ENCODE results near the gene SLC51B. TPM values are rescaled to one million over a fixed set of nuclear protein-coding genes. Genes with fewer than 3 reads are reported as not detected.

Gene SLC51B
- polyA plus RNA-seq, 2 of the 4 experiments (the other 2 are of a cell fraction) = 12.2 to 16.1 TPM

DNA sequence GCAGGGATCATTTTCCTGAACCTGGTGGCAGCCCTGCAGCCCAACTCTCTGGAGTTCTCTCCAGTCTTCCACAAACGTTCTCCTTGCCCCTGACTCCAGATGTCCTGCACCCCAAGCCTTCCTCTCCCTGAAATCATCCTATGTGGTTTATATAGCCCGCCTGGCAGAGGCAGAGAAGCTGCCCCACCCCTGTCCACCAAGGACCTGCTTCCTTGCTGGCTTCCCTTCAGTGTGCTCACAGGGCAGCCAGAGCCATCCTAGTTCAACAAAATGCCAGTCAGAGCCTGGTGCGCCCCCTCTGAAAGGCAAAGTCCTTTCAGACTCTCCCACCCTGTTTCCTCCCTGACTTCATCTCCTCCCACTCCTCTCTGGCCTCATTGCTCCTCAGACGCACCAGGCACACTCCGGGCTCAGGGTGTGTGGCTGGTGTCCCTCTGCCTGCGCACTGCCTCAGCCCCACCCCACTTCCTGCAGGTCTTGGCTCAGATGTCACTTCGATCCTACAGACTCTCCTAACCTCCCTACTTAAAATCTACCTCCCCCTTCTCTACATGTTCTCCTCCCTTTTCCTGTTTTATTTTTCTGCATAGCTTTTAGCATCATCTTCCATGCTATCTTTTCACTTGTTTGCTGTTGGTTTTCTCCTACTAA is 37.2 kb downstream of the SLC51B start:
- CTCF ChIA-PET = interaction anchor here (0.7 to 32.9 kb wide), 6 partner anchors 19 to 351 kb away, joined by 3 to 1280 read pairs (median 4); partner anchors contain the start of genes MTFMT, RASL12 and SLC51B
- DNase-seq (ENCODE audit: low read depth in 1 of 2, low spot score in 1 of 2) (no peak), ATAC-seq (no peak), FAIRE-seq (no peak)
- no peak overlapping the region for H3K27ac ChIP-seq
- no peak for TF ChIP-seq HEYL (CRISPR knock-in tag; IDR thresholded peaks at IDR 0.05)
- TF ChIP-seq JUNB (IDR thresholded peaks at IDR 0.05) = no peak
- TF ChIP-seq ZFP36 (IDR thresholded peaks at IDR 0.05; ENCODE audit: borderline replicate concordance, partially characterized antibody) = no peak
- TF ChIP-seq, protein P1, sequence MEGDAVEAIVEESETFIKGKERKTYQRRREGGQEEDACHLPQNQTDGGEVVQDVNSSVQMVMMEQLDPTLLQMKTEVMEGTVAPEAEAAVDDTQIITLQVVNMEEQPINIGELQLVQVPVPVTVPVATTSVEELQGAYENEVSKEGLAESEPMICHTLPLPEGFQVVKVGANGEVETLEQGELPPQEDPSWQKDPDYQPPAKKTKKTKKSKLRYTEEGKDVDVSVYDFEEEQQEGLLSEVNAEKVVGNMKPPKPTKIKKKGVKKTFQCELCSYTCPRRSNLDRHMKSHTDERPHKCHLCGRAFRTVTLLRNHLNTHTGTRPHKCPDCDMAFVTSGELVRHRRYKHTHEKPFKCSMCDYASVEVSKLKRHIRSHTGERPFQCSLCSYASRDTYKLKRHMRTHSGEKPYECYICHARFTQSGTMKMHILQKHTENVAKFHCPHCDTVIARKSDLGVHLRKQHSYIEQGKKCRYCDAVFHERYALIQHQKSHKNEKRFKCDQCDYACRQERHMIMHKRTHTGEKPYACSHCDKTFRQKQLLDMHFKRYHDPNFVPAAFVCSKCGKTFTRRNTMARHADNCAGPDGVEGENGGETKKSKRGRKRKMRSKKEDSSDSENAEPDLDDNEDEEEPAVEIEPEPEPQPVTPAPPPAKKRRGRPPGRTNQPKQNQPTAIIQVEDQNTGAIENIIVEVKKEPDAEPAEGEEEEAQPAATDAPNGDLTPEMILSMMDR (IDR thresholded peaks at IDR 0.05) = no peak
- no peak for TF ChIP-seq GATA3 (IDR thresholded peaks at IDR 0.05; ENCODE audit: borderline replicate concordance)
- TF ChIP-seq FOSB (CRISPR knock-in tag; IDR thresholded peaks at IDR 0.05) = no peak
- no peak for TF ChIP-seq MAZ (IDR thresholded peaks at IDR 0.05; ENCODE audit: borderline replicate concordance, low read depth, low read length)
- no peak for TF ChIP-seq ZC3H11A (IDR thresholded peaks at IDR 0.05)
- no peak for TF ChIP-seq MAFK (IDR thresholded peaks at IDR 0.05; ENCODE audit: partially characterized antibody)
- no peak for TF ChIP-seq ZNF302 (CRISPR knock-in tag; IDR thresholded peaks at IDR 0.05)
- 64% methylated on average over 7 of the region's 7 CpGs for WGBS (ENCODE audit: missing lambda C conversion rate)
- no peak overlapping the region for H3K4me3 ChIP-seq
- POLR2A ChIA-PET = no interaction called here
- H3K9me3 ChIP-seq = no peaks in the 10 kb centered on the region
- no peak overlapping the region for H3K4me2 ChIP-seq
- peaks cover 7% of the 10 kb centered on the region; the same call in 1 of the 3 replicates for H3K4me1 ChIP-seq

DNA sequence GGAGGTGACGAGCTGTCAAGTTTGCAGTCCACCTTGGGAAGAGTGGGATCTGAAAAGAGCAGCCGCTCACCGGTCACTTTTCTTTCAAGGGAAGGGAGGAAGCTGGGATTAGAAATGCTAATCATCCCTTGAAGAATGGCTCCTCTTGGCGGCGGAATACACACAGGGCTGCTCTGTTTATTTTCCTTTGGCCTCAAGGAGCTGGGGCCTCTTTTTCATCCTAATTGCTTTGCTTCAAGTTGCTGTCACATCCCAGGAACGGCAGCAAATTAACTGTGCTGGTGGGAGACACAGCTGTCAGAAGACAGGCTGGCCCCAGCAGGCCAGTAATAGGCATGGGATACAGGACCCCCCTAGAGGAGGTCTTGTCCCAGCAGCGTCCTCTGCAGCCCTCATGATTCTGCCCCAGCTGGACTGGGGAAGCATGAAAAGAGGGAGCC is 38.1 kb downstream of the SLC51B start:
- TF ChIP-seq GATA3 (IDR thresholded peaks at IDR 0.05; ENCODE audit: borderline replicate concordance) (no peak), HOXB13 (CRISPR knock-in tag; IDR thresholded peaks at IDR 0.05; ENCODE audit: low read depth) (no peak), MAFK (IDR thresholded peaks at IDR 0.05; ENCODE audit: partially characterized antibody) (no peak), FOXS1 (CRISPR knock-in tag; IDR thresholded peaks at IDR 0.05) (no peak), CEBPB (IDR thresholded peaks at IDR 0.05) (no peak), NR3C1 (IDR thresholded peaks at IDR 0.05) (no peak), EP300 (IDR thresholded peaks at IDR 0.05) (no peak), CHD4 (IDR thresholded peaks at IDR 0.05; ENCODE audit: borderline replicate concordance) (no peak), SMC3 (IDR thresholded peaks at IDR 0.05) (no peak)
- TF ChIP-seq, protein P2, sequence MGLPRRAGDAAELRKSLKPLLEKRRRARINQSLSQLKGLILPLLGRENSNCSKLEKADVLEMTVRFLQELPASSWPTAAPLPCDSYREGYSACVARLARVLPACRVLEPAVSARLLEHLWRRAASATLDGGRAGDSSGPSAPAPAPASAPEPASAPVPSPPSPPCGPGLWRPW (IDR thresholded peaks at IDR 0.05) = no peak
- TF ChIP-seq, protein P3, sequence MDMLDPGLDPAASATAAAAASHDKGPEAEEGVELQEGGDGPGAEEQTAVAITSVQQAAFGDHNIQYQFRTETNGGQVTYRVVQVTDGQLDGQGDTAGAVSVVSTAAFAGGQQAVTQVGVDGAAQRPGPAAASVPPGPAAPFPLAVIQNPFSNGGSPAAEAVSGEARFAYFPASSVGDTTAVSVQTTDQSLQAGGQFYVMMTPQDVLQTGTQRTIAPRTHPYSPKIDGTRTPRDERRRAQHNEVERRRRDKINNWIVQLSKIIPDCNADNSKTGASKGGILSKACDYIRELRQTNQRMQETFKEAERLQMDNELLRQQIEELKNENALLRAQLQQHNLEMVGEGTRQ (IDR thresholded peaks at IDR 0.05) = no peak
- TF ChIP-seq, protein P4, sequence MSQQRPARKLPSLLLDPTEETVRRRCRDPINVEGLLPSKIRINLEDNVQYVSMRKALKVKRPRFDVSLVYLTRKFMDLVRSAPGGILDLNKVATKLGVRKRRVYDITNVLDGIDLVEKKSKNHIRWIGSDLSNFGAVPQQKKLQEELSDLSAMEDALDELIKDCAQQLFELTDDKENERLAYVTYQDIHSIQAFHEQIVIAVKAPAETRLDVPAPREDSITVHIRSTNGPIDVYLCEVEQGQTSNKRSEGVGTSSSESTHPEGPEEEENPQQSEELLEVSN (IDR thresholded peaks at IDR 0.05; ENCODE audit: borderline replicate concordance, low read depth) = no peak
- TF ChIP-seq, protein P5, sequence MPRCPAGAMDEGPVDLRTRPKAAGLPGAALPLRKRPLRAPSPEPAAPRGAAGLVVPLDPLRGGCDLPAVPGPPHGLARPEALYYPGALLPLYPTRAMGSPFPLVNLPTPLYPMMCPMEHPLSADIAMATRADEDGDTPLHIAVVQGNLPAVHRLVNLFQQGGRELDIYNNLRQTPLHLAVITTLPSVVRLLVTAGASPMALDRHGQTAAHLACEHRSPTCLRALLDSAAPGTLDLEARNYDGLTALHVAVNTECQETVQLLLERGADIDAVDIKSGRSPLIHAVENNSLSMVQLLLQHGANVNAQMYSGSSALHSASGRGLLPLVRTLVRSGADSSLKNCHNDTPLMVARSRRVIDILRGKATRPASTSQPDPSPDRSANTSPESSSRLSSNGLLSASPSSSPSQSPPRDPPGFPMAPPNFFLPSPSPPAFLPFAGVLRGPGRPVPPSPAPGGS (IDR thresholded peaks at IDR 0.05) = no peak
- no peak overlapping the region for H3K4me2 ChIP-seq
- WGBS (ENCODE audit: missing lambda C conversion rate) = 77% methylated on average over 7 of the region's 7 CpGs
- POLR2A ChIA-PET = interaction anchor here (0.6 kb wide), 1 partner anchor 9 kb away, joined by 4 read pairs; no protein-coding TSS in a partner anchor
- H3K9me3 ChIP-seq = no peaks in the 10 kb centered on the region
- H3K27ac ChIP-seq = no peak overlapping the region
- CTCF ChIA-PET = interaction anchor here (2.5 to 32.9 kb wide), 4 partner anchors 8 to 50 kb away, joined by 11 to 1280 read pairs (median 164); partner anchors contain the start of genes KBTBD13, MTFMT, RASL12 and SLC51B
- ATAC-seq = no peak
- FAIRE-seq = no peak
- no peak for DNase-seq (ENCODE audit: low read depth in 1 of 2, low spot score in 1 of 2)
- H3K4me3 ChIP-seq = no peak overlapping the region
- H3K4me1 ChIP-seq = peaks cover under 1% of the 10 kb centered on the region; the same call in 1 of the 3 replicates
